LHCN-M2 (cell line): ENCODE data around the gene MINK1. TPM values are rescaled to one million over a fixed set of nuclear protein-coding genes. Genes with fewer than 3 reads are reported as not detected.

ENCODE experiments used
- total RNA-seq: library from RNA; depleted of rRNA; stranded (reverse); fragments of >200 nt; gene quantifications from 2 replicates; pipeline ENCODE4 v1.2.3, GENCODE V29; 2014; rRNA removed

Gene MINK1
- total RNA-seq, 1 experiment from 2014 or later = 33.6 TPM

Other genes with a start within 250 kb of the MINK1 start
- gene SMTNL2, start 248.8 kb upstream of the MINK1 start, total RNA-seq = not detected in 2 replicates
- not detected in 2 replicates for gene ALOX15, start 191.7 kb upstream of the MINK1 start, total RNA-seq
- 19.0 and 22.4 TPM in 2 replicates for gene PELP1, start 129.2 kb upstream of the MINK1 start, total RNA-seq
- gene ARRB2, start 122.7 kb upstream of the MINK1 start, total RNA-seq = 9.0 and 12.6 TPM in 2 replicates
- 16.0 and 23.6 TPM in 2 replicates for gene MED11, start 101.9 kb upstream of the MINK1 start, total RNA-seq
- 0.06 TPM in 1 of 2 replicates, not detected in the other for gene ZMYND15, start 93.5 kb upstream of the MINK1 start, total RNA-seq
- gene CXCL16, start 93.4 kb upstream of the MINK1 start, total RNA-seq = 0.29 and 0.58 TPM in 2 replicates
- gene TM4SF5, start 61.5 kb upstream of the MINK1 start, total RNA-seq = not detected in 2 replicates
- 0.17 and 0.38 TPM in 2 replicates for gene VMO1, start 47.0 kb upstream of the MINK1 start, total RNA-seq
- gene GLTPD2, start 44.4 kb upstream of the MINK1 start, total RNA-seq = not detected in 2 replicates
- gene PSMB6, start 37.2 kb upstream of the MINK1 start, total RNA-seq = 165 and 204 TPM in 2 replicates
- gene PLD2, start 26.2 kb upstream of the MINK1 start, total RNA-seq = 13.6 and 15.3 TPM in 2 replicates
- under 0.01 and 0.06 TPM in 2 replicates for gene C17orf107, start 66.2 kb downstream of the MINK1 start, total RNA-seq
- gene CHRNE, start 69.8 kb downstream of the MINK1 start, total RNA-seq = 0.19 TPM in 1 of 2 replicates, not detected in the other
- not detected in 2 replicates for gene GP1BA, start 98.9 kb downstream of the MINK1 start, total RNA-seq
- gene SLC25A11, start 106.7 kb downstream of the MINK1 start, total RNA-seq = 92.3 and 93.5 TPM in 2 replicates
- 34.4 and 38.2 TPM in 2 replicates for gene RNF167, start 106.9 kb downstream of the MINK1 start, total RNA-seq
- 1,610 and 1,782 TPM in 2 replicates for gene PFN1, start 115.2 kb downstream of the MINK1 start, total RNA-seq
- 5.2 and 7.9 TPM in 2 replicates for gene ENO3, start 117.8 kb downstream of the MINK1 start, total RNA-seq
- gene SPAG7, start 134.5 kb downstream of the MINK1 start, total RNA-seq = 69.6 and 75.0 TPM in 2 replicates
- 12.4 and 13.2 TPM in 2 replicates for gene CAMTA2, start 154.3 kb downstream of the MINK1 start, total RNA-seq
- gene INCA1, start 164.2 kb downstream of the MINK1 start, total RNA-seq = 0.34 and 0.64 TPM in 2 replicates
- 75.9 and 82.0 TPM in 2 replicates for gene KIF1C, start 164.6 kb downstream of the MINK1 start, total RNA-seq
- 0.06 TPM in 1 of 2 replicates, not detected in the other for gene SLC52A1, start 202.1 kb downstream of the MINK1 start, total RNA-seq
- gene ZFP3, start 245.1 kb downstream of the MINK1 start, total RNA-seq = 0.06 and 0.17 TPM in 2 replicates